NB4 (cell line): Measurements from ENCODE around the gene NFE2L3.
A peak's percentile ranks its signal among the peaks of the same experiment; 100 is the strongest.
"Not testable (repeated sequence)": the region's sequence is repeated elsewhere in the genome, so short reads cannot be mapped to it uniquely, and the experiment has no call there.

Experiments
- DNase-seq: peaks from one replicate; pipeline ENCODE4 v3.0.0; 2010; ENCODE audit warnings: low read depth
- H3K4me3 ChIP-seq: one replicate; pipeline ENCODE4 v1.5.1; 2011; ENCODE audit warnings: mild to moderate bottlenecking, low read depth, low read length, moderate library complexity
- MAX ChIP-seq: IDR thresholded peaks from 2 replicates; pipeline ENCODE4 v1.6.1; 2011; ENCODE audit warnings: low read depth, low read length
- MYC ChIP-seq: IDR thresholded peaks from 2 replicates; pipeline ENCODE4 v1.6.1; 2011; ENCODE audit warnings: low read depth, low read length
- POLR2A ChIP-seq: IDR thresholded peaks from 2 replicates; pipeline ENCODE4 v1.6.1; 2011; ENCODE audit warnings: mild to moderate bottlenecking; ENCODE audit not compliant: insufficient read length; ENCODE audit errors: extremely low read depth
- TF ChIP-seq, protein P1 (sequence below): IDR thresholded peaks from one replicate; pipeline ENCODE4 v1.5.1; 2012; ENCODE audit warnings: low read depth, low read length

Gene NFE2L3

GRCh38 chr7:26183545-26184280, 31.7 kb downstream of the NFE2L3 start:
- no peak for DNase-seq
- TF ChIP-seq POLR2A (no peak), MYC (no peak), MAX (no peak)
- TF ChIP-seq, protein P1, sequence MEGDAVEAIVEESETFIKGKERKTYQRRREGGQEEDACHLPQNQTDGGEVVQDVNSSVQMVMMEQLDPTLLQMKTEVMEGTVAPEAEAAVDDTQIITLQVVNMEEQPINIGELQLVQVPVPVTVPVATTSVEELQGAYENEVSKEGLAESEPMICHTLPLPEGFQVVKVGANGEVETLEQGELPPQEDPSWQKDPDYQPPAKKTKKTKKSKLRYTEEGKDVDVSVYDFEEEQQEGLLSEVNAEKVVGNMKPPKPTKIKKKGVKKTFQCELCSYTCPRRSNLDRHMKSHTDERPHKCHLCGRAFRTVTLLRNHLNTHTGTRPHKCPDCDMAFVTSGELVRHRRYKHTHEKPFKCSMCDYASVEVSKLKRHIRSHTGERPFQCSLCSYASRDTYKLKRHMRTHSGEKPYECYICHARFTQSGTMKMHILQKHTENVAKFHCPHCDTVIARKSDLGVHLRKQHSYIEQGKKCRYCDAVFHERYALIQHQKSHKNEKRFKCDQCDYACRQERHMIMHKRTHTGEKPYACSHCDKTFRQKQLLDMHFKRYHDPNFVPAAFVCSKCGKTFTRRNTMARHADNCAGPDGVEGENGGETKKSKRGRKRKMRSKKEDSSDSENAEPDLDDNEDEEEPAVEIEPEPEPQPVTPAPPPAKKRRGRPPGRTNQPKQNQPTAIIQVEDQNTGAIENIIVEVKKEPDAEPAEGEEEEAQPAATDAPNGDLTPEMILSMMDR, result no peak
- H3K4me3 ChIP-seq, result no peak overlapping the region

- TF ChIP-seq MYC (0 out of 2 replicates have a peak, but pooled peaks have one; percentile 33), POLR2A (peak; percentile 21)
- not testable (repeated sequence) for DNase-seq, H3K4me3 ChIP-seq
Measured at GRCh38 chr7:26184281-26185101, 32.5 kb downstream of the NFE2L3 start.

GRCh38 chr7:26185131-26185843, 33.3 kb downstream of the NFE2L3 start:
- TF ChIP-seq, protein P1, result no peak
- TF ChIP-seq POLR2A, result no peak
- TF ChIP-seq MYC, result no peak
- no peak for TF ChIP-seq MAX
- DNase-seq, result peak; percentile 51
- H3K4me3 ChIP-seq, result no peak overlapping the region

DNA sequence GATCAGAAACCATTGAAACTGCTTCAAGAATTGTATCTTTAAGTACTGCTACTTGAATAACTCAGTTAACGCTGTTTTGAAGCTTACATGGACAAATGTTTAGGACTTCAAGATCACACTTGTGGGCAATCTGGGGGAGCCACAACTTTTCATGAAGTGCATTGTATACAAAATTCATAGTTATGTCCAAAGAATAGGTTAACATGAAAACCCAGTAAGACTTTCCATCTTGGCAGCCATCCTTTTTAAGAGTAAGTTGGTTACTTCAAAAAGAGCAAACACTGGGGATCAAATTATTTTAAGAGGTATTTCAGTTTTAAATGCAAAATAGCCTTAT, 33.8 kb downstream of the NFE2L3 start:
- H3K4me3 ChIP-seq, result no peak overlapping the region
- TF ChIP-seq, protein P1, result no peak
- TF ChIP-seq POLR2A, result no peak
- TF ChIP-seq MAX, result no peak
- no peak for TF ChIP-seq MYC
- DNase-seq, result no peak

- H3K4me3 ChIP-seq, result no peak overlapping the region
- DNase-seq, result no peak
- TF ChIP-seq, protein P1, result no peak
- TF ChIP-seq POLR2A, result peak; percentile 16
- TF ChIP-seq MYC, result no peak
- TF ChIP-seq MAX, result no peak
Measured at GRCh38 chr7:26186364-26187311, 34.6 kb downstream of the NFE2L3 start.
